Spleen (tissue), 7 donors: ENCODE data around the gene SLC7A4.

Source experiments
- POLR2A ChIP-seq, 3 donors: fragments of 450-650 bp; IDR thresholded peaks; one replicate each; pipeline ENCODE4 v1.5.1; 2017; ENCODE audit warnings: antibody characterized with exemption in 3 of 3, mild to moderate bottlenecking in 1 of 3
- POLR2AphosphoS5 ChIP-seq, 3 donors: sonication (generic); formaldehyde crosslinking; IDR thresholded peaks; one replicate each; pipeline ENCODE4 v1.5.1; 2017; ENCODE audit warnings: antibody characterized with exemption in 3 of 3
- TF ChIP-seq, protein P1 (sequence below), 11 experiments: fragments of 200-600 bp in 7 of 11; fragments of 450-650 bp in 4 of 11; sonication (generic) in 4 of 11; IDR thresholded peaks in 8 of 11; conservative IDR thresholded peaks in 3 of 11; 1 replicate in 7 of 11; 2 replicates in 4 of 11; pipeline versions ENCODE4 v1.4.0 to v1.8.0; 2016 to 2021; ENCODE audit warnings: antibody characterized with exemption in 11 of 11, inconsistent platforms in 4 of 11, mild to moderate bottlenecking in 1 of 11
- donor health status: DM: no; HTN: no; CAD: no; lungs with moderate emphysema.
- donor health status: DM: no; HTN: no; CAD: no.
- donor health status: DM: no; HTN: no; CAD: no.

DNA sequence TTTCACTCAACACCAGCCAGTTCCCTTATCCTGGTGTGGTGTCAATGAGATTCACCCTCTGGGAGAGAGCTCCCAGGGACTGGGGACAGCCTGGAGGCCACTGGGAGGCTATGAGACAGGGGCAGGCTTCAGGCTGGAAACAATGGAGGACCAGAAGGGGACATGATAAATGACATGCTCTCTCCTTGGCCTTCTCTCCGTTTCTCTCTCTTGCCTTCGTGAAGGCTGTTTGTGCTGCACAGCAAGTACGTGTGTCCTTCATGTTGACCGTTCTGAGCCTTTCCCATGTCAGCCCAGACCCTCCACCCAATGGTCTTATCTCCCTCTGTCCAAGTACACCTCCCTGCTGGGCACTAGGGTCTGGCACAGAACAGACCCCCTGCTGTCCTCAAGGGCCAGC is 51.8 kb downstream of the SLC7A4 start:
- TF ChIP-seq, protein P1, sequence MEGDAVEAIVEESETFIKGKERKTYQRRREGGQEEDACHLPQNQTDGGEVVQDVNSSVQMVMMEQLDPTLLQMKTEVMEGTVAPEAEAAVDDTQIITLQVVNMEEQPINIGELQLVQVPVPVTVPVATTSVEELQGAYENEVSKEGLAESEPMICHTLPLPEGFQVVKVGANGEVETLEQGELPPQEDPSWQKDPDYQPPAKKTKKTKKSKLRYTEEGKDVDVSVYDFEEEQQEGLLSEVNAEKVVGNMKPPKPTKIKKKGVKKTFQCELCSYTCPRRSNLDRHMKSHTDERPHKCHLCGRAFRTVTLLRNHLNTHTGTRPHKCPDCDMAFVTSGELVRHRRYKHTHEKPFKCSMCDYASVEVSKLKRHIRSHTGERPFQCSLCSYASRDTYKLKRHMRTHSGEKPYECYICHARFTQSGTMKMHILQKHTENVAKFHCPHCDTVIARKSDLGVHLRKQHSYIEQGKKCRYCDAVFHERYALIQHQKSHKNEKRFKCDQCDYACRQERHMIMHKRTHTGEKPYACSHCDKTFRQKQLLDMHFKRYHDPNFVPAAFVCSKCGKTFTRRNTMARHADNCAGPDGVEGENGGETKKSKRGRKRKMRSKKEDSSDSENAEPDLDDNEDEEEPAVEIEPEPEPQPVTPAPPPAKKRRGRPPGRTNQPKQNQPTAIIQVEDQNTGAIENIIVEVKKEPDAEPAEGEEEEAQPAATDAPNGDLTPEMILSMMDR (IDR thresholded peaks at IDR 0.05 in 8 of 11, conservative IDR thresholded peaks at IDR 0.05 in 3 of 11) = no peak
- TF ChIP-seq POLR2A (IDR thresholded peaks at IDR 0.05) = no peak
- no peak for TF ChIP-seq POLR2AphosphoS5 (IDR thresholded peaks at IDR 0.05)
